H1 (cell line): Measurements from ENCODE around the gene TTC22. TPM values are rescaled to one million over a fixed set of nuclear protein-coding genes. Genes with fewer than 3 reads are reported as not detected.

Experiments
- TCF12 ChIP-seq: IDR thresholded peaks from 2 replicates; pipeline ENCODE4 v1.6.1; 2011; ENCODE audit warnings: low read depth, mild to moderate bottlenecking, low read length
- polyA plus RNA-seq, 7 experiments: library from polyadenylated mRNA; depleted of rRNA in 3 of 7; stranded (reverse) in 5 of 7; unstranded in 2 of 7; fragments of >200 nt in 5 of 7; fragments of 200-250 nt in 2 of 7; gene quantifications; 1 replicate in 5 of 7; 2 replicates in 1 of 7; 4 replicates in 1 of 7; pipeline versions ENCODE4 v1.2.1 to v1.2.3, GENCODE V29; 2011 to 2013; ENCODE audit warnings: missing spikeins in 2 of 7, mixed read lengths in 2 of 7
- total RNA-seq: library from RNA; stranded (reverse); fragmentation: NEBNext Ultra II Directional; extraction: Animal tissue kit (Norgen Biotek cat#: 25700); gene quantifications from 2 replicates; pipeline ENCODE4 v1.2.1, GENCODE V29; 2021

TTC22 gene
- total and polyA plus RNA-seq, 2 of the 8 experiments (the other 6 are each of a cell fraction or from before 2014, with no cell fraction given) = 1.00 to 1.6 TPM

DNA sequence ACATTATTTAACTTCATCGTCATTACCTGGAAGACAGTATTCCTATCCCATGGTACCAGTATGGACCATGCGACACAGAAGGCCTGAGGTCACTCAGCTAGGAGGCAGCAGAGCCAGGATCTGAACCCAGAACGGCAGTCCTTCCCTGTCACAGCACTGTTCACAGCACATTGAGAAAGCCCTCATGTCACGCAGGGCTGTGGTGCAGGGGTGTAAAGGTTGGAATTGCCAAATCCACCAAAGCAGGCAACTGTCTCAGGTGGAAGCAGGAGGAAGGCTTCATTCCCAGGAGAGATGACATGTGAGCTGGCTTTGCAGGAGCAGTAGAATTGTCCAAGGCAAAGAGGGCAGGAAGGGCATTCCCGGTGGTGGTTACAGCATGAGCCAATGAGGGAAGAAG, 9.9 kb upstream of the TTC22 start (continued):
- no peak for TF ChIP-seq TCF12
